Esophagus muscularis mucosa (tissue), 4 donors: Measurements from ENCODE around the gene CCDC92B. TPM values are rescaled to one million over a fixed set of nuclear protein-coding genes. Genes with fewer than 3 reads are reported as not detected.
"Not testable (repeated sequence)": the region's sequence is repeated elsewhere in the genome, so short reads cannot be mapped to it uniquely, and the experiment has no call there.

Experiments
- DNase-seq: peaks from one replicate; pipeline ENCODE4 v3.0.0-alpha.2; 2017; ENCODE audit errors: extremely low spot score
- H3K27ac ChIP-seq, 4 donors: fragments of 200-600 bp; sonication (generic); replicated peaks in 1 of 4; 1 replicate in 3 of 4; 2 replicates in 1 of 4; pipeline ENCODE4 v1.5.1; 2016 to 2019; ENCODE audit warnings: mild to moderate bottlenecking in 1 of 4
- H3K27me3 ChIP-seq, 4 donors: fragments of 200-600 bp; sonication (generic); one replicate each; pipeline versions ENCODE4 v1.5.1 to v1.6.0; 2016 to 2019
- H3K36me3 ChIP-seq, 4 donors: fragments of 200-600 bp; sonication (generic); one replicate each; pipeline ENCODE4 v1.5.1; 2016 to 2019
- H3K4me1 ChIP-seq, 4 donors: fragments of 200-600 bp; sonication (generic); one replicate each; pipeline ENCODE4 v1.5.1; 2016 to 2019
- H3K4me3 ChIP-seq, 4 donors: fragments of 200-600 bp; sonication (generic); 1 replicate in 2 of 4; 2 replicates in 2 of 4; pipeline ENCODE4 v1.5.1; 2016 to 2019; ENCODE audit warnings: mild to moderate bottlenecking in 4 of 4, moderate library complexity in 1 of 4
- H3K9me3 ChIP-seq, 4 donors: fragments of 200-600 bp; sonication (generic); 1 replicate in 3 of 4; 2 replicates in 1 of 4; pipeline ENCODE4 v1.5.1; 2016 to 2019
- EP300 ChIP-seq: sonication (generic); formaldehyde crosslinking; IDR thresholded peaks from one replicate; pipeline ENCODE4 v1.6.1; 2017; ENCODE audit warnings: antibody characterized with exemption
- POLR2A ChIP-seq: fragments of 450-650 bp; IDR thresholded peaks from one replicate; pipeline ENCODE4 v1.6.1; 2017; ENCODE audit warnings: antibody characterized with exemption, moderate library complexity, mild to moderate bottlenecking, low read depth
- POLR2AphosphoS5 ChIP-seq, 2 donors: sonication (generic); formaldehyde crosslinking; IDR thresholded peaks; one replicate each; pipeline ENCODE4 v1.6.1; 2017; ENCODE audit warnings: antibody characterized with exemption in 2 of 2
- WGBS: methylation state at CpG from one replicate; pipeline ENCODE4 v1.1.5; 2018; 5-methylcytosine and 5-hydroxymethylcytosine counted together
- intact Hi-C: fragments of 100-400 bp; cut with DNase I; formaldehyde crosslinking; loops from one replicate; pipeline ENCODE4 v1.15.1; 2023
- total RNA-seq, 4 donors: library from RNA; depleted of rRNA; stranded (reverse); fragments of >200 nt; gene quantifications; one replicate each; pipeline versions ENCODE4 v1.1.0 to v1.2.1, GENCODE V29; 2016
- TF ChIP-seq, protein P1 (sequence below), 3 experiments: fragments of 200-600 bp in 2 of 3; fragments of 450-650 bp in 1 of 3; sonication (generic) in 2 of 3; IDR thresholded peaks; one replicate each; pipeline ENCODE4 v1.5.1; 2017 to 2019; ENCODE audit warnings: antibody characterized with exemption in 3 of 3, mild to moderate bottlenecking in 2 of 3, moderate library complexity in 1 of 3

The CCDC92B gene
- total RNA-seq, 4 donors from 2014 or later, result 0.13 to 0.42 TPM; not detected in 2

DNA sequence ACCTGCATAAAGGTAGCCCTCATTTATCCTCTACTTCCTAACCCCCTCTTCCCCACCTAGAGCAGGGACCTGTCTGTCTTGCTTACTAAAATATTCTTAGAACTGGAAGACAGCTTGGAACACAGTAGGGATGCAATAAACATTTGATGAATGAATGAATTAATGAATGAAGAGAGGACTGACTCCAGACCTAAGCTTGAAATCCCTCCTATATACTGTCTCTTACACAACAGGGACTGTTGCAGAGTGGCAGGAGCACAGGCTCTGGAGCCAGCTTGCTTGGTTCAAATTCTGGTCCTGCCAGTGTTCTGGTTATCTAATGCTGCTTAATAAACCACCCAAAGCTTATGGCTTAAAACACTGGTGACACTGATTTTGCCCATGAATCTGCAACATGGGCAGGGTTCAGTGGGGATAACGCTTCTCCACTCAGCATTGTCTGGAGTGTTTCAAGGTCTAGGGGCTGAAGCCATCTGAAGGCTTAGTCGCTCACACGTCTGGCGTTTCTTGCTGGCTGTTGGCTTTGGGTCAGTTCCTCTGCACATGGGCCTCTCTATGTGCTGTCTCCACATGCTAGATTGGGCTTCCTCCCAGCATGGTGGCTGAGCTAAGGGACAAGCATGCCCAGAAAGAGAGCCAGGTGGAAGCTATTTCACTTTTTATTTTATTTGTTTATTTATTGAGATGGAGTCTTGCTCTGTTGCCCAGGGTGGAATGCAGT lies 34.0 kb upstream of the CCDC92B start:
- Histone ChIP-seq H3K9me3 (peaks cover 0 to 5% (median 0%) of the 10 kb centered on the region in 4 donors), H3K27ac (no peak overlapping the region), H3K4me1 (peaks cover 0 to 6% (median 6%) of the 10 kb centered on the region in 4 donors), H3K36me3 (no peaks in the 10 kb centered on the region), H3K4me3 (no peak overlapping the region), H3K27me3 (peaks cover 0 to 28% (median 0%) of the 10 kb centered on the region in 4 donors)
- DNase-seq, result no peak
- 94% methylated on average over 4 of the region's 4 CpGs for WGBS
- no peak for TF ChIP-seq EP300
- TF ChIP-seq POLR2AphosphoS5 (IDR thresholded peaks at IDR 0.05), result no peak
- TF ChIP-seq, protein P1, sequence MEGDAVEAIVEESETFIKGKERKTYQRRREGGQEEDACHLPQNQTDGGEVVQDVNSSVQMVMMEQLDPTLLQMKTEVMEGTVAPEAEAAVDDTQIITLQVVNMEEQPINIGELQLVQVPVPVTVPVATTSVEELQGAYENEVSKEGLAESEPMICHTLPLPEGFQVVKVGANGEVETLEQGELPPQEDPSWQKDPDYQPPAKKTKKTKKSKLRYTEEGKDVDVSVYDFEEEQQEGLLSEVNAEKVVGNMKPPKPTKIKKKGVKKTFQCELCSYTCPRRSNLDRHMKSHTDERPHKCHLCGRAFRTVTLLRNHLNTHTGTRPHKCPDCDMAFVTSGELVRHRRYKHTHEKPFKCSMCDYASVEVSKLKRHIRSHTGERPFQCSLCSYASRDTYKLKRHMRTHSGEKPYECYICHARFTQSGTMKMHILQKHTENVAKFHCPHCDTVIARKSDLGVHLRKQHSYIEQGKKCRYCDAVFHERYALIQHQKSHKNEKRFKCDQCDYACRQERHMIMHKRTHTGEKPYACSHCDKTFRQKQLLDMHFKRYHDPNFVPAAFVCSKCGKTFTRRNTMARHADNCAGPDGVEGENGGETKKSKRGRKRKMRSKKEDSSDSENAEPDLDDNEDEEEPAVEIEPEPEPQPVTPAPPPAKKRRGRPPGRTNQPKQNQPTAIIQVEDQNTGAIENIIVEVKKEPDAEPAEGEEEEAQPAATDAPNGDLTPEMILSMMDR (IDR thresholded peaks at IDR 0.05), result no peak
- no peak for TF ChIP-seq POLR2A
- intact Hi-C loops, result no loop called here

DNA sequence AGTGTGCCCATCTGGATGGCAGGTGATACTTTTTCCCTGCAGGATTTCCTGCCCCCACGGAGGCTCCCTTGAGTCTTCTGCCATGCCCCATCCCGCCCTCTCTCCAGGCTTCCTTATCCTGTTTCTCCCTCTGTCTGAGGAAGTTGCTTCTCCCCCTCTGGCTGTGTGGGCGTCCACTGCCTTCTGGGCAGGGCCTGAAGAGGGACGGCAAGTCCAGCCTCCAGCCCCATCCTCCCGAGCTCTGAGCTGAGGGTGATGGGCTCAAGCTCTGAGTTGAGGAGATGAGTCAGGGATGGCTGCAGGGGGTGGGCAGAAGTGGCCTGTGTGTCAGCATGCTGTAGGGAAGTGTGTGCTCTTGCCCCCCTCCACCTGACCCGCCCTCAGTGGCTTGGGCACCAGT lies 32.6 kb upstream of the CCDC92B start:
- WGBS, result 20% methylated on average over 5 of the region's 6 CpGs

DNA sequence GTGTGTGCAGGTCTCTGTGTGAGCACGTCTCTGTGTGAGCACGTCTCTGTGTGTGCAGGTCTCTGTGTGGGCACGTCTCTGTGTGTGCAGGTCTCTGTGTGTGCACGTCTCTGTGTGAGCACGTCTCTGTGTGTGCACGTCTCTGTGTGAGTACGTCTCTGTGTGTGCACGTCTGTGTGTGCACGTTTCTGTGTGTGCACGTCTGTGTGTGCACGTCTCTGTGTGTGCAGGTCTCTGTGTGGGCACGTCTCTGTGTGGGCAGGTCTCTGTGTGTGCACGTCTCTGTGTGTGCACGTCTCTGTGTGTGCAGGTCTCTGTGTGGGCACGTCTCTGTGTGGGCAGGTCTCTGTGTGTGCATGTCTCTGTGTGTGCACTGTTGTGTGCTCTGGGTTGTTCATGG lies 32.1 kb upstream of the CCDC92B start:
- intact Hi-C loops, DNase-seq, H3K36me3 ChIP-seq, H3K9me3 ChIP-seq, H3K4me3 ChIP-seq, H3K27ac ChIP-seq: not testable (repeated sequence)
- peaks cover 4 to 15% (median 11%) of the 10 kb centered on the region in 4 donors for H3K4me1 ChIP-seq
- WGBS, result 89% methylated on average over 15 of the region's 15 CpGs
- peaks cover 0 to 47% (median 9%) of the 10 kb centered on the region in 4 donors for H3K27me3 ChIP-seq

More for the DNA sequence above, 32.6 kb upstream of the CCDC92B start:
- no peak overlapping the region for H3K27ac ChIP-seq
- intact Hi-C loops, result no loop called here
- peaks cover under 1 to 10% (median 7%) of the 10 kb centered on the region in 4 donors for H3K4me1 ChIP-seq
- no peaks in the 10 kb centered on the region for H3K36me3 ChIP-seq
- peaks cover 0 to 42% (median 7%) of the 10 kb centered on the region in 4 donors for H3K27me3 ChIP-seq
- H3K4me3 ChIP-seq, result no peak overlapping the region
- peaks cover 0 to 5% (median 0%) of the 10 kb centered on the region in 4 donors for H3K9me3 ChIP-seq
- TF ChIP-seq POLR2A (no peak), EP300 (no peak), POLR2AphosphoS5 (IDR thresholded peaks at IDR 0.05) (no peak)
- TF ChIP-seq, protein P1 (IDR thresholded peaks at IDR 0.05), result no peak
- no peak for DNase-seq

DNA sequence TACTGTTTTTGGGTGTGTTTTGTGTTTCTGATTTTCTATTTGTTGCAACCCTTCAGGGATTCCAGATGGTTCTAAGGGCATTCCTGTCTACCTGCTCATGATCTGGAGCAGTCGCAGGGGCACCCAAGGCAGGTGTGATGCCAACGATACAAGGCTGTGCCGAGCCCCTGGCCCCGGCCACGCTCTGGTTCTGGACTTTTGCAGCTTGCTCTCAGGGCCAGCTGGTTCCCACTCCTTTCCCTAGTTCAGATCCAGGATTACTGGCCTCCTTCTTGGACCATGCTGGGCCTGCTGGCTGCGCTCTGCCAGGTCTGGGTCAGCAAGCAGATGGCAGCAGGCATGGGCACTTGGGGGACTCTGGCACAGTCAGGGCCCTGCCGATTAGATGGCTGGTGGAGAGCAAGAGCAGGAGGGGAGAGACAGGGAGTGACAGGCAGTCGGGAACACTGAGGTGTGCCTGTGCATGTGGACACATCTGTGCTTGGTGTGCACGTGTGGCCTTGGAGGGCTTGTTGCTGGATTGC lies 31.5 kb upstream of the CCDC92B start:
- no peak for DNase-seq
- intact Hi-C loops, result no loop called here
- Histone ChIP-seq H3K36me3 (no peaks in the 10 kb centered on the region), H3K9me3 (peaks cover 0 to 5% (median 0%) of the 10 kb centered on the region in 4 donors), H3K4me3 (no peak overlapping the region), H3K27me3 (peaks cover 0 to 47% (median 11%) of the 10 kb centered on the region in 4 donors), H3K4me1 (peaks cover 4 to 15% (median 8%) of the 10 kb centered on the region in 4 donors), H3K27ac (no peak overlapping the region)
- 86% methylated on average over 9 of the region's 9 CpGs for WGBS
- TF ChIP-seq, protein P1 (IDR thresholded peaks at IDR 0.05), result no peak
- TF ChIP-seq POLR2A (no peak), EP300 (no peak), POLR2AphosphoS5 (IDR thresholded peaks at IDR 0.05) (no peak)

DNA sequence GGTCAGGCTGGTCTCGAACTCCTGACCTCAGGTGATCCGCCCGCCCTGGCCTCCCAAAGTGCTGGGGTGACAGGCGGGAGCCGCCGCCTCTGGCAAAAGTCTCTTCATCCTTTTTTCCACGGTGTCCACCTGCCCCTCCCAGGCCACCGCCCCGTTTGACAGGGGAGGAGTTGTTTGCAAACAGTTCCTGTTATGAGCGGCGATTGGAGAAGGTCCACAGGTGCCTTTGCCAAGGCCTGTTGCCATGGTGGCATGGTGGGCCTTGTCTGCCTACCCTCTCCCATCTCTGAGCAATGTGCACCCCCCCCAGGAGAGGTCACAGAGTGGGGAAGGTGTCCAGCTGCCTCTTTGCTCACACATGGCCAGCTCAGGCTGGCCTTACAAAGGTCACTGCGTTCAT lies 30.8 kb upstream of the CCDC92B start:
- H3K36me3 ChIP-seq, result no peaks in the 10 kb centered on the region
- H3K4me1 ChIP-seq, result peaks cover 4 to 15% (median 8%) of the 10 kb centered on the region in 4 donors
- no peak for TF ChIP-seq POLR2AphosphoS5 (IDR thresholded peaks at IDR 0.05)
- no peak for TF ChIP-seq EP300
- TF ChIP-seq POLR2A, result no peak
- TF ChIP-seq, protein P1 (IDR thresholded peaks at IDR 0.05), result no peak
- peaks cover 0 to 54% (median 15%) of the 10 kb centered on the region in 4 donors for H3K27me3 ChIP-seq
- H3K27ac ChIP-seq, result no peak overlapping the region
- 89% methylated on average over 12 of the region's 12 CpGs for WGBS
- intact Hi-C loops, result no loop called here
- H3K9me3 ChIP-seq, result peaks cover 0 to 5% (median 0%) of the 10 kb centered on the region in 4 donors
- DNase-seq, result no peak
- no peak overlapping the region for H3K4me3 ChIP-seq
